Measurements from ENCODE around the gene ENC1.

DNA sequence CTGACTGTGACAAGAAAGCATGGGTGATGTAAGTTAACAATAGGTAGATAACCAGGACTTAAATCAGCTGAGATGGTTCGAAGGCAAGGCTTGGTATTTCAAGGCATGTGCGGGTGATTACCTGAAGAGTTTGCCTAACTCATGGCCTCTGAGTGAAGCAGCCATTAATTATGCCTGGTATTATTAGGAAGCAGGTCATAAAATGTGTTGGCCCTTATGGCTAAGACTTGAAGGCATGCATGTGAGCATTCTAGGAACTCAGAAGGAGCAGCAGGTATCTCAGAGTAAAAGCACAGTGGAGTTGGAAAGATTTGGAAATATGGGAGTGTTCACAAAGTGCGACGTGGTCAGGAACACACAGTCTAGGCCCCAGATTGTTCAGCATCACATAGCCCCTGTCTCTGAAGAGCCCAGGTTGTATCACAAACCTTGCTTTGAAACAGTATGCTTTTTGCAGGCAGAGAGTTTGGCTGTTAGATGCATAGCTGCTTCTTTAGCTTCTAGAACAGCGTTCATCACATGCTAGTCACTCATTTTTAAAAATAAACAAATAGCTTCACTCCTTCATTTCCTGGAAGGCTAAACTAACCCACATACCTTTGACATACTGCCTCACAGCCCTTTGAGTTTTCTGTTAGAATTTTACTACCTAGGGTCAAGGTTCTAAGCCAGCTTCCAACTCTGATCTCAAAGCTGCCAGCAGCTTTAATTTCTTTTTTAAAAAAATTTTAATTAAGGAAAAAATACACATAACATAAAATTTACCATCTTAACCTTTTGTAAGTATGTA, 46.6 kb upstream of the ENC1 start:
- TF ChIP-seq POLR2A (IDR thresholded peaks at IDR 0.05): no peak
- TF ChIP-seq CTCF (IDR thresholded peaks at IDR 0.05): no peak

Data from thyroid gland (tissue), 4 donors.